Glutamatergic neuron (in vitro differentiated cells): Measurements from ENCODE around the gene GOLM1. TPM values are rescaled to one million over a fixed set of nuclear protein-coding genes. Genes with fewer than 3 reads are reported as not detected.
A peak's percentile ranks its signal among the peaks of the same experiment; 100 is the strongest.
"Not testable (repeated sequence)": the region's sequence is repeated elsewhere in the genome, so short reads cannot be mapped to it uniquely, and the experiment has no call there.

Source experiments
- DNase-seq: peaks from one replicate; pipeline ENCODE4 v3.0.0; 2022
- H3K27ac Mint-ChIP-seq: one replicate; pipeline ENCODE4 v1.8.0; 2020; ENCODE audit warnings: mild to moderate bottlenecking, mixed read lengths, inconsistent platforms; ENCODE audit not compliant: unreplicated experiment
- H3K27me3 Mint-ChIP-seq: one replicate; pipeline ENCODE4 v1.8.0; 2020; ENCODE audit warnings: mild to moderate bottlenecking, moderate library complexity, mixed read lengths, inconsistent platforms; ENCODE audit not compliant: unreplicated experiment
- H3K36me3 Mint-ChIP-seq: one replicate; pipeline ENCODE4 v1.8.0; 2020; ENCODE audit warnings: mild to moderate bottlenecking, mixed read lengths, inconsistent platforms; ENCODE audit not compliant: unreplicated experiment
- H3K4me1 Mint-ChIP-seq: one replicate; pipeline ENCODE4 v1.8.0; 2020; ENCODE audit warnings: mild to moderate bottlenecking, low read depth, mixed read lengths, inconsistent platforms; ENCODE audit not compliant: unreplicated experiment
- H3K4me3 Mint-ChIP-seq: one replicate; pipeline ENCODE4 v1.8.0; 2020; ENCODE audit warnings: mild to moderate bottlenecking, mixed read lengths, inconsistent platforms; ENCODE audit not compliant: unreplicated experiment
- H3K9me3 Mint-ChIP-seq: one replicate; pipeline ENCODE4 v1.8.0; 2020; ENCODE audit warnings: mild to moderate bottlenecking, moderate library complexity, mixed read lengths, inconsistent platforms; ENCODE audit not compliant: unreplicated experiment
- CTCF ChIP-seq: fragments of 200-600 bp; sonication (generic); IDR thresholded peaks from one replicate; pipeline ENCODE4 v1.5.0; 2021; ENCODE audit not compliant: partially characterized antibody, unreplicated experiment
- long read RNA-seq: library from polyadenylated mRNA; unstranded; transcript quantifications from one replicate; pipeline ENCODE4 v2.0.0, GENCODE V29; 2020; ENCODE audit not compliant: unreplicated experiment
- total RNA-seq: library from RNA; stranded (reverse); fragmentation: NEBNext Ultra II Directional; extraction: Animal tissue kit (Norgen Biotek cat#: 25700); gene quantifications from one replicate; pipeline ENCODE4 v1.2.1, GENCODE V29; 2021; ENCODE audit not compliant: unreplicated experiment

GOLM1 gene
- 95.2 TPM for total RNA-seq
- long read RNA-seq, transcript GOLM1-203 (10 exons, 3,046 nt), result major isoform, 38 of 52 reads
- long read RNA-seq, transcript GOLM1-202 (10 exons, 3,022 nt), result minor isoform, 5 of 52 reads
- long read RNA-seq, partial matches to known transcripts, result 4 of 52 reads
- long read RNA-seq, other reads (novel, unspliced or antisense), result 5 of 52 reads

GRCh38 chr9:86098824-86099700, at the start of gene GOLM1:
Gene GOLM1, minus strand, starts transcription at chr9:86099558. Its CDS starts 20,238 bp downstream, at chr9:86079320.
- no peaks in the 10 kb centered on the region for H3K36me3 Mint-ChIP-seq
- H3K27ac Mint-ChIP-seq, result peak within 1 kb of the TSS; percentile 89
- H3K9me3 Mint-ChIP-seq, result peaks cover 1% of the 10 kb centered on the region
- H3K4me3 Mint-ChIP-seq, result peak within 1 kb of the TSS; percentile 95
- H3K27me3 Mint-ChIP-seq, result peaks cover 5% of the 10 kb centered on the region
- DNase-seq, result peak; percentile 81
- H3K4me1 Mint-ChIP-seq, result peaks cover 8% of the 10 kb centered on the region
- no peak for TF ChIP-seq CTCF

GRCh38 chr9:86146671-86147070, 47.3 kb upstream of the GOLM1 start:
- not testable (repeated sequence) for H3K27ac Mint-ChIP-seq, DNase-seq, H3K27me3 Mint-ChIP-seq, H3K9me3 Mint-ChIP-seq, H3K4me3 Mint-ChIP-seq, H3K4me1 Mint-ChIP-seq
- H3K36me3 Mint-ChIP-seq, result peaks cover 15% of the 10 kb centered on the region

- H3K27ac Mint-ChIP-seq, H3K27me3 Mint-ChIP-seq, H3K4me1 Mint-ChIP-seq: not testable (repeated sequence)
These were observed 46.6 kb upstream of the GOLM1 start for GRCh38 chr9:86145960-86146359.

GRCh38 chr9:86142973-86143372, 43.6 kb upstream of the GOLM1 start:
- Mint-ChIP-seq H3K4me1 (peaks cover 2% of the 10 kb centered on the region), H3K9me3 (peaks cover 7% of the 10 kb centered on the region), H3K27me3 (peaks cover 2% of the 10 kb centered on the region), H3K4me3 (no peak overlapping the region), H3K27ac (no peak overlapping the region), H3K36me3 (peaks cover 9% of the 10 kb centered on the region)
- no peak for DNase-seq
- no peak for TF ChIP-seq CTCF

More at GRCh38 chr9:86145960-86146359, 46.6 kb upstream of the GOLM1 start:
- peaks cover 15% of the 10 kb centered on the region for H3K36me3 Mint-ChIP-seq
- not testable (repeated sequence) for DNase-seq, H3K9me3 Mint-ChIP-seq, H3K4me3 Mint-ChIP-seq

- Mint-ChIP-seq H3K4me1 (peaks cover 2% of the 10 kb centered on the region), H3K27ac (no peak overlapping the region), H3K9me3 (peaks cover 7% of the 10 kb centered on the region), H3K27me3 (peaks cover 2% of the 10 kb centered on the region), H3K36me3 (peaks cover 4% of the 10 kb centered on the region), H3K4me3 (no peak overlapping the region)
- TF ChIP-seq CTCF, result no peak
- no peak for DNase-seq
These were observed 42.5 kb upstream of the GOLM1 start for GRCh38 chr9:86141843-86142242.

GRCh38 chr9:86135371-86135770, 36.0 kb upstream of the GOLM1 start:
- Mint-ChIP-seq H3K4me1 (peaks cover 7% of the 10 kb centered on the region), H3K27ac (no peak overlapping the region), H3K4me3 (no peak overlapping the region), H3K9me3 (no peaks in the 10 kb centered on the region), H3K36me3 (no peaks in the 10 kb centered on the region), H3K27me3 (peaks cover 4% of the 10 kb centered on the region)
- no peak for TF ChIP-seq CTCF
- DNase-seq, result peak; percentile 31
